Mesothelial cell of epicardium (in vitro differentiated cells): ENCODE results near the gene HAGH. TPM values are rescaled to one million over a fixed set of nuclear protein-coding genes. Genes with fewer than 3 reads are reported as not detected.
A peak's percentile ranks its signal among the peaks of the same experiment; 100 is the strongest.

Source experiments
- DNase-seq, 2 experiments: peaks; one replicate each; pipeline ENCODE4 v3.0.0; 2021; ENCODE audit warnings: low spot score in 2 of 2; ENCODE audit not compliant: unreplicated experiment in 2 of 2
- H3K27ac Mint-ChIP-seq: 2 replicates; pipeline ENCODE4 v1.8.0; 2021; ENCODE audit warnings: mixed read lengths
- H3K27me3 Mint-ChIP-seq: 2 replicates; pipeline ENCODE4 v1.8.0; 2021; ENCODE audit warnings: low read depth, mixed read lengths
- H3K36me3 Mint-ChIP-seq: 2 replicates; pipeline ENCODE4 v1.8.0; 2021; ENCODE audit warnings: mixed read lengths
- H3K4me1 Mint-ChIP-seq: 2 replicates; pipeline ENCODE4 v1.8.0; 2021; ENCODE audit warnings: mixed read lengths
- H3K4me3 Mint-ChIP-seq: 2 replicates; pipeline ENCODE4 v1.8.0; 2021; ENCODE audit warnings: mild to moderate bottlenecking, moderate library complexity, mixed read lengths
- H3K9me3 Mint-ChIP-seq: 2 replicates; pipeline ENCODE4 v1.8.0; 2021; ENCODE audit warnings: mixed read lengths
- CTCF ChIP-seq: fragments of 200-600 bp; sonication (generic); IDR thresholded peaks from one replicate; pipeline ENCODE4 v1.5.0; 2021; ENCODE audit warnings: antibody characterized with exemption; ENCODE audit not compliant: unreplicated experiment
- total RNA-seq: library from RNA; stranded (reverse); gene quantifications from 3 replicates; pipeline ENCODE4 v1.2.1, GENCODE V29; 2021

HAGH gene
- total RNA-seq, 1 donor from 2014 or later: 27.8 TPM

- Mint-ChIP-seq H3K4me3 (no peak within 1 kb of the TSS), H3K27me3 (no peaks in the 10 kb centered on the region), H3K36me3 (peaks cover 10% of the 10 kb centered on the region), H3K4me1 (no peaks in the 10 kb centered on the region), H3K9me3 (peaks cover under 1% of the 10 kb centered on the region), H3K27ac (no peak within 1 kb of the TSS)
- no peak for TF ChIP-seq CTCF
- peak in 1 of 2 experiments; percentile 36 for DNase-seq
Measured at GRCh38 chr16:1793578-1794220, 32.9 kb downstream of the HAGH start, which contains the start of gene IGFALS. TSS of gene IGFALS (minus strand) at chr16:1793705. CDS start at chr16:1793652, 53 bp downstream.

GRCh38 chr16:1792836-1793577, 33.6 kb downstream of the HAGH start:
- Mint-ChIP-seq H3K9me3 (no peaks in the 10 kb centered on the region), H3K27ac (no peak overlapping the region), H3K4me1 (no peaks in the 10 kb centered on the region), H3K4me3 (no peak overlapping the region), H3K36me3 (peaks cover 10% of the 10 kb centered on the region), H3K27me3 (no peaks in the 10 kb centered on the region)
- no peak for TF ChIP-seq CTCF
- no peak for DNase-seq

GRCh38 chr16:1791943-1792812, 34.4 kb downstream of the HAGH start:
- Mint-ChIP-seq H3K4me1 (no peaks in the 10 kb centered on the region), H3K9me3 (no peaks in the 10 kb centered on the region)
- DNase-seq: peak in 1 of 2 experiments; percentile 18

GRCh38 chr16:1791256-1791942, 35.2 kb downstream of the HAGH start:
- peak in 1 of 2 experiments; percentile 37 for DNase-seq
- no peak for TF ChIP-seq CTCF
- H3K27me3 Mint-ChIP-seq: no peaks in the 10 kb centered on the region

More at GRCh38 chr16:1791943-1792812, 34.4 kb downstream of the HAGH start:
- no peak overlapping the region for H3K4me3 Mint-ChIP-seq
- H3K27ac Mint-ChIP-seq: no peak overlapping the region
- peaks cover 9% of the 10 kb centered on the region for H3K36me3 Mint-ChIP-seq
- no peaks in the 10 kb centered on the region for H3K27me3 Mint-ChIP-seq
- TF ChIP-seq CTCF: no peak

More at GRCh38 chr16:1791256-1791942, 35.2 kb downstream of the HAGH start:
- no peak overlapping the region for H3K4me3 Mint-ChIP-seq
- no peaks in the 10 kb centered on the region for H3K9me3 Mint-ChIP-seq
- no peaks in the 10 kb centered on the region for H3K4me1 Mint-ChIP-seq
- H3K36me3 Mint-ChIP-seq: peaks cover 5% of the 10 kb centered on the region
- no peak overlapping the region for H3K27ac Mint-ChIP-seq
